ENCODE results near the gene CAMTA1. TPM values are rescaled to one million over a fixed set of nuclear protein-coding genes. Genes with fewer than 3 reads are reported as not detected.

CAMTA1 gene
- total and polyA plus RNA-seq, 4 donors, result 18.0 to 93.5 (median 35.8) TPM

DNA sequence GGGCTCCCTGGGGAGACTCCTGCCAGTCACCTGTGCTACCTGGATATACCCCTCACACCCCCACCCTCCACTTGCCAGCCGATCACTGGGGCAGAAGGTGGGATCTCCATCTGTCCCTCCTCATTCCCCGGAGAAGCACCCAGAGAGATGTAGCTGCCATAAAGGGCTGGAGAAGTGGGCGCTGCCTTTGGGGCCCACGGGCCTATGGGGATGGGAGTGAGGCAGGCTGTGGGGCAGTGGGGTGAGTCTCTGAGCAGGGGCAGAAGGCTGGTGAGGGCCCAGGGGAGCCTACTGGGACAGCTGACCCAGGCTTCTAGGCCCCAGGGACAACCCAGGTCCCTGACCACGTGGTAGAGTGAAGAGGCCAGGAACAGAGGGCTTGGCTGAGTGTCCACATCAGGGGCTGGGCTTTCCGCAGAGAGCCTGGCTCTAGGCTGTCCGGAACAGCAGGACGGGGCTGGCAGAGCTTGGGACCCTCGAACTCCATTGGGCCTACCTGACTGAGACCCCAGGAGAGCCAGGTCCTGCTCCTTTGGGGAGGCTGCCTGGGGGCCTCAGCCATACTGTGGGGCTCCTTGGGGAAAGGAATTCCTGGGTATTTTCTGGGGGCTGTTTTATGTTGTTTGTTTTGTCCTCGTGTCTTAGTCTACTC lies 780.0 kb downstream of the CAMTA1 start:
- TF ChIP-seq, protein P1, sequence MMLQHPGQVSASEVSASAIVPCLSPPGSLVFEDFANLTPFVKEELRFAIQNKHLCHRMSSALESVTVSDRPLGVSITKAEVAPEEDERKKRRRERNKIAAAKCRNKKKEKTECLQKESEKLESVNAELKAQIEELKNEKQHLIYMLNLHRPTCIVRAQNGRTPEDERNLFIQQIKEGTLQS (IDR thresholded peaks at IDR 0.05), result no peak
- TF ChIP-seq GABPA (IDR thresholded peaks at IDR 0.05 in 1 of 2, conservative IDR thresholded peaks at IDR 0.05 in 1 of 2) (no peak), EGR1 (IDR thresholded peaks at IDR 0.05; ENCODE audit: low read depth in 2 of 2) (no peak), RXRA (IDR thresholded peaks at IDR 0.05) (no peak), HNF4A (conservative IDR thresholded peaks at IDR 0.05) (no peak), SP1 (IDR thresholded peaks at IDR 0.05) (no peak), TAF1 (conservative IDR thresholded peaks at IDR 0.05) (no peak), JUND (IDR thresholded peaks at IDR 0.05) (no peak), FOXA1 (IDR thresholded peaks at IDR 0.05) (no peak), YY1 (IDR thresholded peaks at IDR 0.05) (no peak), NR2F2 (IDR thresholded peaks at IDR 0.05) (no peak), HNF4G (IDR thresholded peaks at IDR 0.05) (no peak), RAD21 (IDR thresholded peaks at IDR 0.05) (no peak)
- TF ChIP-seq, protein P2, sequence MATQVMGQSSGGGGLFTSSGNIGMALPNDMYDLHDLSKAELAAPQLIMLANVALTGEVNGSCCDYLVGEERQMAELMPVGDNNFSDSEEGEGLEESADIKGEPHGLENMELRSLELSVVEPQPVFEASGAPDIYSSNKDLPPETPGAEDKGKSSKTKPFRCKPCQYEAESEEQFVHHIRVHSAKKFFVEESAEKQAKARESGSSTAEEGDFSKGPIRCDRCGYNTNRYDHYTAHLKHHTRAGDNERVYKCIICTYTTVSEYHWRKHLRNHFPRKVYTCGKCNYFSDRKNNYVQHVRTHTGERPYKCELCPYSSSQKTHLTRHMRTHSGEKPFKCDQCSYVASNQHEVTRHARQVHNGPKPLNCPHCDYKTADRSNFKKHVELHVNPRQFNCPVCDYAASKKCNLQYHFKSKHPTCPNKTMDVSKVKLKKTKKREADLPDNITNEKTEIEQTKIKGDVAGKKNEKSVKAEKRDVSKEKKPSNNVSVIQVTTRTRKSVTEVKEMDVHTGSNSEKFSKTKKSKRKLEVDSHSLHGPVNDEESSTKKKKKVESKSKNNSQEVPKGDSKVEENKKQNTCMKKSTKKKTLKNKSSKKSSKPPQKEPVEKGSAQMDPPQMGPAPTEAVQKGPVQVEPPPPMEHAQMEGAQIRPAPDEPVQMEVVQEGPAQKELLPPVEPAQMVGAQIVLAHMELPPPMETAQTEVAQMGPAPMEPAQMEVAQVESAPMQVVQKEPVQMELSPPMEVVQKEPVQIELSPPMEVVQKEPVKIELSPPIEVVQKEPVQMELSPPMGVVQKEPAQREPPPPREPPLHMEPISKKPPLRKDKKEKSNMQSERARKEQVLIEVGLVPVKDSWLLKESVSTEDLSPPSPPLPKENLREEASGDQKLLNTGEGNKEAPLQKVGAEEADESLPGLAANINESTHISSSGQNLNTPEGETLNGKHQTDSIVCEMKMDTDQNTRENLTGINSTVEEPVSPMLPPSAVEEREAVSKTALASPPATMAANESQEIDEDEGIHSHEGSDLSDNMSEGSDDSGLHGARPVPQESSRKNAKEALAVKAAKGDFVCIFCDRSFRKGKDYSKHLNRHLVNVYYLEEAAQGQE (IDR thresholded peaks at IDR 0.05), result no peak
- TF ChIP-seq, protein P3, sequence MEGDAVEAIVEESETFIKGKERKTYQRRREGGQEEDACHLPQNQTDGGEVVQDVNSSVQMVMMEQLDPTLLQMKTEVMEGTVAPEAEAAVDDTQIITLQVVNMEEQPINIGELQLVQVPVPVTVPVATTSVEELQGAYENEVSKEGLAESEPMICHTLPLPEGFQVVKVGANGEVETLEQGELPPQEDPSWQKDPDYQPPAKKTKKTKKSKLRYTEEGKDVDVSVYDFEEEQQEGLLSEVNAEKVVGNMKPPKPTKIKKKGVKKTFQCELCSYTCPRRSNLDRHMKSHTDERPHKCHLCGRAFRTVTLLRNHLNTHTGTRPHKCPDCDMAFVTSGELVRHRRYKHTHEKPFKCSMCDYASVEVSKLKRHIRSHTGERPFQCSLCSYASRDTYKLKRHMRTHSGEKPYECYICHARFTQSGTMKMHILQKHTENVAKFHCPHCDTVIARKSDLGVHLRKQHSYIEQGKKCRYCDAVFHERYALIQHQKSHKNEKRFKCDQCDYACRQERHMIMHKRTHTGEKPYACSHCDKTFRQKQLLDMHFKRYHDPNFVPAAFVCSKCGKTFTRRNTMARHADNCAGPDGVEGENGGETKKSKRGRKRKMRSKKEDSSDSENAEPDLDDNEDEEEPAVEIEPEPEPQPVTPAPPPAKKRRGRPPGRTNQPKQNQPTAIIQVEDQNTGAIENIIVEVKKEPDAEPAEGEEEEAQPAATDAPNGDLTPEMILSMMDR (IDR thresholded peaks at IDR 0.05; ENCODE audit: low read depth, low read length, missing input control), result no peak
- TF ChIP-seq, protein P4, sequence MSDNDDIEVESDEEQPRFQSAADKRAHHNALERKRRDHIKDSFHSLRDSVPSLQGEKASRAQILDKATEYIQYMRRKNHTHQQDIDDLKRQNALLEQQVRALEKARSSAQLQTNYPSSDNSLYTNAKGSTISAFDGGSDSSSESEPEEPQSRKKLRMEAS (IDR thresholded peaks at IDR 0.05), result no peak
- TF ChIP-seq, protein P5, sequence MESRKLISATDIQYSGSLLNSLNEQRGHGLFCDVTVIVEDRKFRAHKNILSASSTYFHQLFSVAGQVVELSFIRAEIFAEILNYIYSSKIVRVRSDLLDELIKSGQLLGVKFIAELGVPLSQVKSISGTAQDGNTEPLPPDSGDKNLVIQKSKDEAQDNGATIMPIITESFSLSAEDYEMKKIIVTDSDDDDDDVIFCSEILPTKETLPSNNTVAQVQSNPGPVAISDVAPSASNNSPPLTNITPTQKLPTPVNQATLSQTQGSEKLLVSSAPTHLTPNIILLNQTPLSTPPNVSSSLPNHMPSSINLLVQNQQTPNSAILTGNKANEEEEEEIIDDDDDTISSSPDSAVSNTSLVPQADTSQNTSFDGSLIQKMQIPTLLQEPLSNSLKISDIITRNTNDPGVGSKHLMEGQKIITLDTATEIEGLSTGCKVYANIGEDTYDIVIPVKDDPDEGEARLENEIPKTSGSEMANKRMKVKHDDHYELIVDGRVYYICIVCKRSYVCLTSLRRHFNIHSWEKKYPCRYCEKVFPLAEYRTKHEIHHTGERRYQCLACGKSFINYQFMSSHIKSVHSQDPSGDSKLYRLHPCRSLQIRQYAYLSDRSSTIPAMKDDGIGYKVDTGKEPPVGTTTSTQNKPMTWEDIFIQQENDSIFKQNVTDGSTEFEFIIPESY (IDR thresholded peaks at IDR 0.05), result no peak
- H3K9ac ChIP-seq (ENCODE audit: low read depth in 1 of 2, low read length in 2 of 2), result no peak overlapping the region
- WGBS, result 87% methylated on average over 10 of the region's 10 CpGs
- H3K36me3 ChIP-seq (ENCODE audit: control insufficient read depth in 4 of 4, insufficient read depth in 3 of 4, low read depth in 1 of 4, low read length in 3 of 4), result no peaks in the 10 kb centered on the region
- H3K4me3 ChIP-seq (ENCODE audit: low read depth in 1 of 3, low read length in 3 of 3), result no peak overlapping the region
- no peaks in the 10 kb centered on the region for H3K9me3 ChIP-seq (ENCODE audit: control insufficient read depth in 4 of 4, low read length in 3 of 4)
- DNase-seq (ENCODE audit: low spot score), result no peak
- no peaks in the 10 kb centered on the region for H3K27me3 ChIP-seq (ENCODE audit: control insufficient read depth in 4 of 4, insufficient read depth in 4 of 4, low read length in 3 of 4)
- H3K4me1 ChIP-seq (ENCODE audit: control insufficient read depth in 4 of 4, insufficient read depth in 4 of 4, low read length in 3 of 4), result peaks cover 0 to 6% (median 5%) of the 10 kb centered on the region in 4 donors
- H3K27ac ChIP-seq (ENCODE audit: low read depth in 1 of 2, low read length in 2 of 2), result peak overlapping the region; percentile 15 to 20

Data from liver (tissue), 9 donors.